SK-N-SH (cell line): Measurements from ENCODE around the gene RAF1.

Experiments used
- CTCF ChIP-seq: fragments of 200-600 bp; sonication (generic); IDR thresholded peaks from 2 replicates; pipeline ENCODE4 v1.6.1; 2017; ENCODE audit warnings: antibody characterized with exemption, mild to moderate bottlenecking, moderate library complexity
- GABPA ChIP-seq: IDR thresholded peaks from 2 replicates; pipeline ENCODE4 v1.4.0; 2012; ENCODE audit warnings: low read depth, mild to moderate bottlenecking
- RAD21 ChIP-seq: IDR thresholded peaks from 2 replicates; pipeline ENCODE4 v1.6.1; 2012; ENCODE audit warnings: mild to moderate bottlenecking, low read length
- USF1 ChIP-seq: IDR thresholded peaks from 2 replicates; pipeline ENCODE4 v1.4.0; 2012; ENCODE audit warnings: low read depth, borderline replicate concordance

- TF ChIP-seq CTCF (no peak), RAD21 (no peak), GABPA (no peak), USF1 (no peak)
These were observed 7.7 kb downstream of the RAF1 start for GRCh38 chr3:12656193-12656592.
